ENCODE data around the gene LOXHD1. TPM values are rescaled to one million over a fixed set of nuclear protein-coding genes. Genes with fewer than 3 reads are reported as not detected.
A peak's percentile ranks its signal among the peaks of the same experiment; 100 is the strongest.

Gene LOXHD1
- total RNA-seq, 1 experiment from 2014 or later: 0.35 TPM

GRCh38 chr18:46448347-46448746, 208.7 kb downstream of the LOXHD1 start:
- TF ChIP-seq NFYB (CRISPR knock-in tag; conservative IDR thresholded peaks at IDR 0.05; ENCODE audit: low read depth): no peak
- TF ChIP-seq GRHL2 (CRISPR knock-in tag; IDR thresholded peaks at IDR 0.05; ENCODE audit: insufficient replicate concordance, severe bottlenecking): no peak
- no peak for TF ChIP-seq JAZF1 (CRISPR knock-in tag; IDR thresholded peaks at IDR 0.05)
- TF ChIP-seq MAX (CRISPR knock-in tag; IDR thresholded peaks at IDR 0.05): no peak
- no peak for TF ChIP-seq AR (CRISPR knock-in tag; IDR thresholded peaks at IDR 0.05)
- no peak for TF ChIP-seq ARID4B (CRISPR knock-in tag; IDR thresholded peaks at IDR 0.05; ENCODE audit: borderline replicate concordance)
- TF ChIP-seq CBFB (CRISPR knock-in tag; IDR thresholded peaks at IDR 0.05; ENCODE audit: low read depth): no peak
- TF ChIP-seq ATF6 (CRISPR knock-in tag; IDR thresholded peaks at IDR 0.05): no peak
- TF ChIP-seq ZNF281 (CRISPR knock-in tag; IDR thresholded peaks at IDR 0.05): no peak
- TF ChIP-seq CTCF (IDR thresholded peaks at IDR 0.05): no peak
- TF ChIP-seq TEAD1 (CRISPR knock-in tag; IDR thresholded peaks at IDR 0.05): no peak
- TF ChIP-seq ZBTB21 (CRISPR knock-in tag; IDR thresholded peaks at IDR 0.05; ENCODE audit: borderline replicate concordance): no peak
- no peak for TF ChIP-seq PREB (CRISPR knock-in tag; IDR thresholded peaks at IDR 0.05; ENCODE audit: borderline replicate concordance)
- no peak for TF ChIP-seq ZNF219 (CRISPR knock-in tag; IDR thresholded peaks at IDR 0.05; ENCODE audit: borderline replicate concordance)
- DNase-seq (ENCODE audit: low spot score) (peak; percentile 53), ATAC-seq (peak; percentile 91)
- Mint-ChIP-seq H3K9me3 (peaks cover 25% of the 10 kb centered on the region), H3K27ac (no peak overlapping the region), H3K4me1 (peaks cover 33% of the 10 kb centered on the region), H3K36me3 (peaks cover 30% of the 10 kb centered on the region), H3K4me3 (no peak overlapping the region), H3K27me3 (ENCODE audit: low read depth) (peaks cover 13% of the 10 kb centered on the region)
- CTCF ChIA-PET: interaction anchor here (0.9 to 3.9 kb wide), 9 partner anchors 11 to 210 kb away, joined by 3 to 18 read pairs (median 10); no protein-coding TSS in a partner anchor
- POLR2A ChIA-PET: interaction anchor here (0.9 to 1.6 kb wide), 3 partner anchors 10 to 18 kb away, joined by 3 to 4 read pairs (median 3); no protein-coding TSS in a partner anchor
